WTC11 (cell line): ENCODE data around the gene EGLN2. TPM values are rescaled to one million over a fixed set of nuclear protein-coding genes. Genes with fewer than 3 reads are reported as not detected.

Experiments
- ATAC-seq: fragments of 200-7000 bp; cut with Tn5 transposase; 2 replicates; pipeline ENCODE4 v1.10.0; 2021; ENCODE audit warnings: mild to moderate bottlenecking, moderate library complexity
- CTCF ChIA-PET: fragments of 300-600 bp; sonication (Branson Sonifier 250); formaldehyde crosslinking; loops from one replicate; lab custom pipeline; 2021; ENCODE audit warnings: antibody characterized with exemption; lab: Charles Lee
- POLR2A ChIA-PET: fragments of 350-600 bp; sonication (Branson Sonifier 250); formaldehyde crosslinking; loops from one replicate; lab custom pipeline; 2021; ENCODE audit warnings: antibody characterized with exemption; lab: Charles Lee
- DNase-seq: peaks from one replicate; pipeline ENCODE4 v3.0.0; 2021; ENCODE audit warnings: low spot score
- H3K27ac Mint-ChIP-seq: 2 replicates; pipeline ENCODE4 v1.8.0; 2021; ENCODE audit warnings: mixed read lengths
- H3K27me3 Mint-ChIP-seq: 2 replicates; pipeline ENCODE4 v1.8.0; 2021; ENCODE audit warnings: low read depth, mild to moderate bottlenecking, moderate library complexity, mixed read lengths
- H3K36me3 Mint-ChIP-seq: 2 replicates; pipeline ENCODE4 v1.8.0; 2021; ENCODE audit warnings: mixed read lengths
- H3K4me1 Mint-ChIP-seq: 2 replicates; pipeline ENCODE4 v1.8.0; 2022; ENCODE audit warnings: mixed read lengths
- H3K4me3 Mint-ChIP-seq: 2 replicates; pipeline ENCODE4 v1.8.0; 2021; ENCODE audit warnings: mild to moderate bottlenecking, moderate library complexity, mixed read lengths
- H3K9me3 Mint-ChIP-seq: 2 replicates; pipeline ENCODE4 v1.8.0; 2021; ENCODE audit warnings: mixed read lengths
- AR ChIP-seq: fragments of 250-450 bp; sonication (Bioruptor Pico); IDR thresholded peaks from 2 replicates; pipeline ENCODE4 v1.9.0; 2021; ENCODE audit warnings: mild to moderate bottlenecking
- ATF6 ChIP-seq: sonication (generic); formaldehyde crosslinking; IDR thresholded peaks from 2 replicates; pipeline ENCODE4 v1.8.1; 2023; ENCODE audit warnings: mild to moderate bottlenecking, missing genetic modification reagents
- CREM ChIP-seq: sonication (generic); formaldehyde crosslinking; IDR thresholded peaks from 2 replicates; pipeline ENCODE4 v1.8.1; 2022; ENCODE audit warnings: mild to moderate bottlenecking, missing genetic modification reagents, moderate library complexity
- CTCF ChIP-seq: fragments of 200-600 bp; IDR thresholded peaks from 2 replicates; pipeline ENCODE4 v1.8.0; 2022; ENCODE audit warnings: antibody characterized with exemption
- ESRRA ChIP-seq: sonication (generic); formaldehyde crosslinking; IDR thresholded peaks from 2 replicates; pipeline ENCODE4 v1.8.1; 2022; ENCODE audit warnings: mild to moderate bottlenecking, missing genetic modification reagents, borderline replicate concordance
- FOXJ3 ChIP-seq: sonication (generic); formaldehyde crosslinking; IDR thresholded peaks from 2 replicates; pipeline ENCODE4 v1.9.0; 2021; ENCODE audit warnings: missing genetic modification reagents, mild to moderate bottlenecking, borderline replicate concordance
- GABPB1 ChIP-seq: sonication (generic); formaldehyde crosslinking; IDR thresholded peaks from 2 replicates; pipeline ENCODE4 v1.8.1; 2023; ENCODE audit warnings: mild to moderate bottlenecking, missing genetic modification reagents
- HMGA2 ChIP-seq: fragments of 250-450 bp; sonication (Bioruptor Pico); IDR thresholded peaks from 2 replicates; pipeline ENCODE4 v1.4.0; 2021; ENCODE audit warnings: mild to moderate bottlenecking, moderate library complexity
- MLX ChIP-seq: sonication (generic); formaldehyde crosslinking; IDR thresholded peaks from 2 replicates; pipeline ENCODE4 v1.8.1; 2023; ENCODE audit warnings: mild to moderate bottlenecking, missing genetic modification reagents, moderate library complexity
- MXD4 ChIP-seq: fragments of 250-450 bp; sonication (Bioruptor Pico); IDR thresholded peaks from 2 replicates; pipeline ENCODE4 v1.8.0; 2021; ENCODE audit warnings: mild to moderate bottlenecking, moderate library complexity, borderline replicate concordance
- NR3C1 ChIP-seq: sonication (generic); formaldehyde crosslinking; conservative IDR thresholded peaks from 2 replicates; pipeline ENCODE4 v1.8.1; 2023; ENCODE audit warnings: low read depth, mild to moderate bottlenecking, missing genetic modification reagents
- PRRX2 ChIP-seq: fragments of 250-450 bp; sonication (Bioruptor Pico); IDR thresholded peaks from 2 replicates; pipeline ENCODE4 v1.8.0; 2021; ENCODE audit warnings: mild to moderate bottlenecking
- RELA ChIP-seq: sonication (generic); formaldehyde crosslinking; IDR thresholded peaks from 2 replicates; pipeline ENCODE4 v1.8.1; 2022; ENCODE audit warnings: missing genetic modification reagents, mild to moderate bottlenecking, borderline replicate concordance
- SMAD4 ChIP-seq: sonication (generic); formaldehyde crosslinking; IDR thresholded peaks from 2 replicates; pipeline ENCODE4 v1.8.0; 2022; ENCODE audit warnings: mild to moderate bottlenecking, missing genetic modification reagents
- ZNF138 ChIP-seq: sonication (generic); formaldehyde crosslinking; conservative IDR thresholded peaks from 2 replicates; pipeline ENCODE4 v1.8.1; 2022; ENCODE audit warnings: mild to moderate bottlenecking, moderate library complexity, missing genetic modification reagents
- ZNF263 ChIP-seq: sonication (generic); formaldehyde crosslinking; IDR thresholded peaks from 2 replicates; pipeline ENCODE4 v1.8.1; 2022; ENCODE audit warnings: low read depth, mild to moderate bottlenecking, moderate library complexity, missing genetic modification reagents
- ZNF317 ChIP-seq: sonication (generic); formaldehyde crosslinking; IDR thresholded peaks from 2 replicates; pipeline ENCODE4 v1.8.1; 2023; ENCODE audit warnings: low read depth, mild to moderate bottlenecking, moderate library complexity, missing genetic modification reagents, borderline replicate concordance
- ZNF416 ChIP-seq: fragments of 250-450 bp; sonication (Bioruptor Pico); IDR thresholded peaks from 2 replicates; pipeline ENCODE4 v1.9.0; 2021; ENCODE audit warnings: mild to moderate bottlenecking, inconsistent platforms
- ZNF532 ChIP-seq: fragments of 250-450 bp; sonication (Bioruptor Pico); IDR thresholded peaks from 2 replicates; pipeline ENCODE4 v1.9.0; 2021; ENCODE audit warnings: mild to moderate bottlenecking, borderline replicate concordance
- ZNF671 ChIP-seq: fragments of 250-450 bp; sonication (Bioruptor Pico); IDR thresholded peaks from 2 replicates; pipeline ENCODE4 v1.8.0; 2021; ENCODE audit warnings: mild to moderate bottlenecking
- total RNA-seq: library from RNA; stranded (reverse); gene quantifications from 3 replicates; pipeline ENCODE4 v1.2.3, GENCODE V29; 2021

Gene EGLN2
- total RNA-seq, 1 experiment from 2014 or later, result 102 TPM

- no peak overlapping the region for H3K27ac Mint-ChIP-seq
- no peaks in the 10 kb centered on the region for H3K4me1 Mint-ChIP-seq
- POLR2A ChIA-PET, result no interaction called here
Observed at GRCh38 chr19:40791996-40792395, 7.0 kb upstream of the EGLN2 start.

More at GRCh38 chr19:40791996-40792395, 7.0 kb upstream of the EGLN2 start:
- TF ChIP-seq HMGA2, result no peak
- TF ChIP-seq GABPB1 (CRISPR knock-in tag), result no peak
- TF ChIP-seq ZNF317 (CRISPR knock-in tag), result no peak
- TF ChIP-seq ESRRA (CRISPR knock-in tag), result no peak
- no peak for TF ChIP-seq AR (CRISPR knock-in tag)
- no peak for TF ChIP-seq ZNF416 (CRISPR knock-in tag)
- no peak for TF ChIP-seq ATF6 (CRISPR knock-in tag)
- no peak for TF ChIP-seq CREM (CRISPR knock-in tag)
- TF ChIP-seq ZNF532 (CRISPR knock-in tag), result no peak
- no peak for TF ChIP-seq SMAD4 (CRISPR knock-in tag)
- no peak for TF ChIP-seq MXD4 (CRISPR knock-in tag)
- TF ChIP-seq FOXJ3 (CRISPR knock-in tag), result no peak
- TF ChIP-seq MLX (CRISPR knock-in tag), result no peak
- TF ChIP-seq ZNF263 (CRISPR knock-in tag), result no peak
- no peak for TF ChIP-seq ZNF671
- TF ChIP-seq NR3C1 (CRISPR knock-in tag), result no peak
- no peak for TF ChIP-seq PRRX2 (CRISPR knock-in tag)
- TF ChIP-seq RELA (CRISPR knock-in tag), result no peak
- TF ChIP-seq CTCF, result no peak
- no peak for TF ChIP-seq ZNF138 (CRISPR knock-in tag)
- Mint-ChIP-seq H3K9me3 (no peaks in the 10 kb centered on the region), H3K27me3 (no peaks in the 10 kb centered on the region), H3K36me3 (peaks cover 9% of the 10 kb centered on the region), H3K4me3 (no peak overlapping the region)
- CTCF ChIA-PET, result interaction anchor here (3.9 kb wide), 1 partner anchor 14 kb away, joined by 17 read pairs; the partner anchor contains the start of gene RAB4B
- ATAC-seq (no peak), DNase-seq (no peak)
